Measurements from ENCODE around the gene DERA. TPM values are rescaled to one million over a fixed set of nuclear protein-coding genes. Genes with fewer than 3 reads are reported as not detected.

Gene DERA
- total RNA-seq, 4 donors from 2014 or later = 30.9 to 40.6 (median 34.9) TPM

- H3K9me3 ChIP-seq = no peaks in the 10 kb centered on the region
- DNase-seq (ENCODE audit: low spot score in 2 of 2) = no peak
- 73 to 89% methylated on average over 1 of the region's 1 CpG for WGBS, 2 donors
Observed at GRCh38 chr12:15924956-15925355, 13.8 kb downstream of the DERA start.

GRCh38 chr12:15928346-15928745 is 17.2 kb downstream of the DERA start:
- no peak for DNase-seq (ENCODE audit: low spot score in 2 of 2)
- 32 to 45% methylated on average over 2 of the region's 2 CpGs for WGBS, 2 donors
- peak overlapping the region in 1 of 4 donors; percentile 37 for H3K27ac ChIP-seq

More at GRCh38 chr12:15924956-15925355, 13.8 kb downstream of the DERA start:
- H3K36me3 ChIP-seq = no peaks in the 10 kb centered on the region
- H3K27ac ChIP-seq = no peak overlapping the region
- no peak overlapping the region for H3K4me3 ChIP-seq
- H3K4me1 ChIP-seq = peaks cover 0 to 17% (median 0%) of the 10 kb centered on the region in 4 donors
- no peaks in the 10 kb centered on the region for H3K27me3 ChIP-seq
- no peak for TF ChIP-seq CTCF (IDR thresholded peaks at IDR 0.05)
- no peak for TF ChIP-seq POLR2A (IDR thresholded peaks at IDR 0.05)
- TF ChIP-seq EP300 (IDR thresholded peaks at IDR 0.05) = no peak

GRCh38 chr12:15928870-15929571 is 17.9 kb downstream of the DERA start:
- no peaks in the 10 kb centered on the region for H3K9me3 ChIP-seq
- WGBS, 2 donors = 33 to 42% methylated on average over 9 to 10 of the region's 10 CpGs
- H3K36me3 ChIP-seq = no peaks in the 10 kb centered on the region
- H3K4me3 ChIP-seq = no peak overlapping the region
- DNase-seq (ENCODE audit: low spot score in 2 of 2) = no peak
- H3K4me1 ChIP-seq = peaks cover 0 to 17% (median 0%) of the 10 kb centered on the region in 4 donors
- H3K27ac ChIP-seq = peak overlapping the region in 1 of 4 donors; percentile 37
- TF ChIP-seq CTCF (IDR thresholded peaks at IDR 0.05) = no peak
- TF ChIP-seq EP300 (IDR thresholded peaks at IDR 0.05) = no peak
- no peak for TF ChIP-seq POLR2A (IDR thresholded peaks at IDR 0.05)
- H3K27me3 ChIP-seq = no peaks in the 10 kb centered on the region

More at GRCh38 chr12:15928346-15928745, 17.2 kb downstream of the DERA start:
- TF ChIP-seq EP300 (IDR thresholded peaks at IDR 0.05) (no peak), CTCF (IDR thresholded peaks at IDR 0.05) (no peak), POLR2A (IDR thresholded peaks at IDR 0.05) (no peak)
- H3K36me3 ChIP-seq = no peaks in the 10 kb centered on the region
- no peak overlapping the region for H3K4me3 ChIP-seq
- no peaks in the 10 kb centered on the region for H3K9me3 ChIP-seq
- no peaks in the 10 kb centered on the region for H3K27me3 ChIP-seq
- H3K4me1 ChIP-seq = peaks cover 0 to 17% (median 0%) of the 10 kb centered on the region in 4 donors

- H3K36me3 ChIP-seq = no peaks in the 10 kb centered on the region
- no peaks in the 10 kb centered on the region for H3K9me3 ChIP-seq
- no peaks in the 10 kb centered on the region for H3K27me3 ChIP-seq
- WGBS, 2 donors = 73 to 81% methylated on average over 3 of the region's 3 CpGs
- peaks cover 0 to 17% (median 0%) of the 10 kb centered on the region in 4 donors for H3K4me1 ChIP-seq
- H3K4me3 ChIP-seq = no peak overlapping the region
- DNase-seq (ENCODE audit: low spot score in 2 of 2) = no peak
- no peak overlapping the region for H3K27ac ChIP-seq
- TF ChIP-seq CTCF (IDR thresholded peaks at IDR 0.05) (no peak), EP300 (IDR thresholded peaks at IDR 0.05) (no peak), POLR2A (IDR thresholded peaks at IDR 0.05) (no peak)
Observed at GRCh38 chr12:15931590-15932053, 20.5 kb downstream of the DERA start.

- Histone ChIP-seq H3K4me3 (no peak overlapping the region), H3K9me3 (no peaks in the 10 kb centered on the region), H3K36me3 (no peaks in the 10 kb centered on the region), H3K4me1 (peaks cover 0 to 17% (median 0%) of the 10 kb centered on the region in 4 donors), H3K27ac (no peak overlapping the region), H3K27me3 (no peaks in the 10 kb centered on the region)
- TF ChIP-seq EP300 (IDR thresholded peaks at IDR 0.05) = no peak
- TF ChIP-seq CTCF (IDR thresholded peaks at IDR 0.05) = no peak
- TF ChIP-seq POLR2A (IDR thresholded peaks at IDR 0.05) = no peak
- no peak for DNase-seq (ENCODE audit: low spot score in 2 of 2)
- WGBS, 2 donors = 86 to 95% methylated on average over 1 of the region's 1 CpG
Observed at GRCh38 chr12:15932327-15932726, 21.2 kb downstream of the DERA start.

All from tibial nerve (tissue), 4 donors.